ENCODE data around the gene ZNF211.

The ZNF211 gene

GRCh38 chr19:57632987-57633831 is at the start of gene ZNF211:
Gene ZNF211 (plus strand): TSS chr19:57633168. CDS start chr19:57633347, 179 bp downstream.
- DNase-seq, result peak; percentile 97

DNA sequence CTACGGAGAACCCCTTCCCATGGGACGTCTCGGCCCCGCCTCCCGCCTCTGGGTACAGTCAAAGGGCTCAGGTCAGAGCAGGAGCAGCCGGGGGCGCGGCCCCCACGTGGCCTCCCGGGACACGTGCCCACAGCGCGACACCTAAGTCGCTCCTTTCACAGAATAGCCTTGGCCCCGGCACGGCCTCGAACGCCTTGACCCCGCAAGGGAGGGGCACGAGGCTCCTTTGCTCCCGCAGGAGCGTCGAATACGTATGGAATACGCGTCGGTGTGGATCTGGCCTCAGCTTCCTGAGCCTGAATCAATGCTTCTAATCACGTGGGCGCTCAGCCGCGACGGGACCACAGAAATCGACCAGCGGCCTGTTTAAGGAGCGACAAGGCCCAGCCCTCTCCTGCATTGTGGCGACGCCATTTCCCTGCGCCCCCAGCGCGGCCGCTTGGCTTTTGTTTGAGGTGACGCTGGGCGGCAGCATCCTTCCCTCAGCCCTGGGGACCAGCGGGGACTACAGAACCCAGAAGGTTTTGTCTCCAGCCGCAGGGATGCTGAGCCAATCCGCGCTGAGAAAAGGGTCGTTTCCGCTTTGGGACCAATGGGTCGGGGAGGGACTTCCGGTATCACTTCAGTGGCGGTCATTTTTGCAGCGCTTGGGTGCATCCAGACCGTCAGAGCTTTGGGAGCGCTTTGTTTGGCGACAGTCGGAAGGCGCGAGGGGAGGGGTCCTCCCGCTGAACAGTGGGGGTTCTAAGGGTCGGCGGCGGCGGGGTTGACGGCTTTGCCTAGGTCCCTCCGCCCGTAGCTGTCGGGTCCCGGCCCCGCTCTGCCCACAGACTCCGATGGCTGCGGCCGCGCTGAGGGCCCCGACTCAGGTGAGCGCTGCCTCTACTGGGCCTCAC is 49.2 kb upstream of the ZNF211 start, which contains the start of gene ZIK1:
Gene ZIK1 (plus strand): TSS at position 625 of the 896 bp plus-strand sequence. CDS start 212 bp downstream, at position 837.
- peak; percentile 84 for DNase-seq

DNA sequence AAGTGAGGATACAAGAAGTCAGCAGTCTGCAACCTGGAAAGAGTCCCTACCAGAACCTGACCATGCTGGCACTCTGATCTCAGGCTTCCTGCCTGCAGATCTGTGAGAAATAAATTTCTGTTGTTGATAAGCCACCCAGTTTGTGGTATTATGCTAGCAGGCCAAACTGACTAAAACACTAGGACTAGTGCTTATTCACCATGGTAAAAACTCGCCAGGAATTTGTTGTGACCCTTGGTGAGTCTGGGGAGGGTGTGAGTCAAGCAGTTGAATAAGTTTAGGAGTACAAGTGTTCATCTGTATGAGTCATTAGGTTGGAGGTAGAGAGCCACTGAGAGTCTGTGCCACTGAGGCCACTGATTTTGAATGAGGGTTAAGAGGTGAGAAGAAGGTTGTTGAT is 45.4 kb upstream of the ZNF211 start:
- DNase-seq, result no peak

DNA sequence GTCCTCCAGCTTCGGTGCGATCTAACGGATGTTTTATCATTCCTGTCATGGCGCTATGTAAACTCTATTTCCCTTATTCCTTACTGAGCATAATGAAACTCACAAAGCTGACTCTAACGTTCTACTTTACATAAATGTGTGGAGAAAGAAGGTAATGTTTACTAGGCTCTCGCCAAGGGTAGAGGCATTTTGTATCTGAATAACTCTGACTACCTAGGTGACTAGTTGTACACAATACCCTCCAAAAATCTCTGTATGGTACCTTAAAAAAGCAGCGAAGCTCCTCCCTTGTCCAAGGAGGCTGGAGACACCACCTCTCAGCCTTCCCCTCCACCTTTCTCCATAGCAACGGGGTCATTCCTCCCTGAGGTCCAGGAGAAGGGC is 33.6 kb upstream of the ZNF211 start:
- DNase-seq, result no peak

GRCh38 chr19:57599761-57600383 is 33.1 kb upstream of the ZNF211 start, which contains the start of gene ZNF530:
Gene ZNF530 (plus strand): TSS chr19:57599885. CDS start chr19:57604346, 4,461 bp downstream.
- DNase-seq, result peak; percentile 93

DNA sequence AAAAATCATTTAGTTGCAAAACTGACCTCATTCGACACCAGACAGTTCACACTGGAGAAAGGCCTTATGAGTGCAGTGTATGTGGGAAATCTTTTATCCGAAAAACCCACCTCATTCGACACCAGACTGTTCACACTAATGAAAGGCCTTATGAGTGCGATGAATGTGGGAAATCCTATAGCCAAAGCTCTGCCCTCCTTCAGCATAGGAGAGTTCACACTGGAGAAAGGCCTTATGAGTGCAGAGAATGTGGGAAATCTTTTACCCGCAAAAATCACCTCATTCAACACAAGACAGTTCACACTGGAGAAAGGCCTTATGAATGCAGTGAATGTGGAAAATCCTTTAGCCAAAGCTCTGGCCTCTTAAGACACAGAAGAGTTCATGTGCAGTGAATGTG is 26.0 kb upstream of the ZNF211 start:
- no peak for DNase-seq

- no peak for DNase-seq
Observed at GRCh38 chr19:57611113-57611512, 21.9 kb upstream of the ZNF211 start.

DNA sequence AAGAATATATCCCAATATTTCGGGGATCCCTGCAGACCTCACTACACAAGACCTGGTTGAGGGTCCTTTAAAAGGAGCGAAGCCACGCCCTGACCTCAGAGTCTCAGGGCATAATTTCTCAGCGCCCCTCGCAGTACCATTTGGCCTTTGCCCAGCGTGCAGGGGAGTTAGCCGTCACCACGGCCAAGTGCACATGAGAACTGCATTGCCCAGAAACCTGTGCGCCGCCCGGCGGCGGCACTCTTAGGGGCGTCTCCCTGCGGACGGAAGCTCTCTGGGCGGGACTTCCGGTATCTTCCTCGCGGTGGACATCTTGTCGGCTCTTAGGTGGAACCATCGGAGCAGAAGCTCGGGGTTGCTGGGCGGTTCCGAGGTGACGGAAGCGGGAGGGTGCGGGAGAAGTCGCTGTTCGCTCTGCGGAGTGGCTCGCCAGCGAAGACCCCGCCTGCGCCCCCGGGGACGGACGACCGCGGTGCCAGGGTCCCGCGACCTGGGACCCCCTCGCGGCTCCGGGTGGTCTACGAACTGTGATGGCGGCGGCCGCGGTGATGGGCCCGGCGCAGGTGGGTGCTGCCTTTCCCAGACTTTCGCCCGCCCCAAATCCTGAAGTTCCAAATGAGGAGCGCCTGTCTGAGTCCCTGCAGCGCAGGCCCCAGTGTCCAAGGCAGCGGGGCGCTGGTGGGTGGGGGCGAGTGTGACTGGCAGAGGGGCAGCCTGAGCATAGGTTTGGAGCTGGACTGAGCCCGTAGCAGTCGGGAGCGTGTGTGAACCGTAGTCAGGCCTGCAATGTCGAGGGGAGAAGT is 18.8 kb upstream of the ZNF211 start, which contains the start of gene ZNF134:
Gene ZNF134 (plus strand): TSS at position 302 of the 803 bp plus-strand sequence. CDS start 5,227 bp downstream, outside the sequence.
- DNase-seq, result peak; percentile 94

DNA sequence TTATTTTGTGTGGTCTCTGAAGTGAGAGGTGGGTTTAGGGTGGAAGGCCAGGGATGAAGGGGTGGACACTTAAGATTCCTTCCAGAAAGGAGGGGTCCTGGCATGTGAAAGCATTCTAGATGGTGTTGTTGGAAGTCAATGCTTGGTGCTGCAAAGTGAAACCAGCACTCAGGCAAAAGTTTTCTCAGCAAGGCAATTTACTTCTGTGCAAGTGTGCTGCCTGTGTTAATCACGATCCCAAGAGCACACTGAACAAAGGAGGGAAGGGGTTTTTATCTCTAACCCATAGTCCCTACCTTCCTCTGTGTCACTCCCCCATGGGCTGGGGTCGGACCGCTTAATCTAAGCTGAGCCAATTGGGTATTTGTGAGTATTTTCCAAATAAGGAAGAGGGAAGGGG is 17.6 kb upstream of the ZNF211 start:
- DNase-seq, result no peak

DNA sequence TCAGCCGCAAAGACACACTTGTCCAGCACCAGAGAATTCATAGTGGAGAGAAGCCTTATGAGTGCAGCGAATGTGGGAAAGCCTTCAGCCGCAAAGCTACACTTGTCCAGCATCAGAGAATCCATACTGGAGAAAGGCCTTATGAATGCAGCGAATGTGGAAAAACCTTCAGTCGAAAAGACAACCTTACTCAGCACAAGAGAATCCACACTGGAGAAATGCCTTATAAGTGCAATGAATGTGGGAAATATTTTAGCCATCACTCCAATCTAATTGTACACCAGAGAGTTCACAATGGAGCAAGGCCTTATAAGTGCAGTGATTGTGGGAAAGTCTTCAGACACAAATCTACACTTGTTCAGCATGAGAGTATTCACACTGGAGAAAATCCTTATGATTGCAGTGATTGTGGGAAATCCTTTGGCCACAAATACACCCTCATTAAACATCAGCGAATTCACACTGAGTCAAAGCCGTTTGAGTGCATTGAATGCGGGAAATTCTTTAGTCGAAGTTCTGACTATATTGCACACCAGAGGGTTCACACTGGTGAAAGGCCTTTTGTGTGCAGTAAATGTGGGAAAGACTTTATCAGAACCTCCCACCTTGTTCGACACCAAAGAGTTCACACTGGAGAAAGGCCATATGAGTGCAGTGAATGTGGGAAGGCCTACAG is 12.2 kb upstream of the ZNF211 start:
- no peak for DNase-seq

DNA sequence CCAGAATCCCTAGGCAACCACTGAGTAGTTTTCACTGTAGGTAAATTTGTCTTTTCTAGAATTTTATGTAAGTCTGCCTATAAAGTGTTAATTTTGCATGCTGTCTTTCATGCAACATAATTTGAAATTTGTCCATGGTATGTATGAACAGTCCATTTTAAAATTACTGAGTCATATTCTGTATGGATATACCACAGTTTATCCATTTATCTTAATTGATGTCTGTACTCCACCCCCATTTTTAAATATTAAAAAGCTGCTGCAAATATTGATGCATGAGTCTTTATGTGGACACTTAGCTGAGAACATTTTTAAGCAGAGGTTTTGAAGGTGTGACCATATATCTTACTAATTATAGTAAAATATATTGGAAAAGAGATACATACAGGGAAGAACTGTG is 9.9 kb upstream of the ZNF211 start:
- no peak for DNase-seq

DNA sequence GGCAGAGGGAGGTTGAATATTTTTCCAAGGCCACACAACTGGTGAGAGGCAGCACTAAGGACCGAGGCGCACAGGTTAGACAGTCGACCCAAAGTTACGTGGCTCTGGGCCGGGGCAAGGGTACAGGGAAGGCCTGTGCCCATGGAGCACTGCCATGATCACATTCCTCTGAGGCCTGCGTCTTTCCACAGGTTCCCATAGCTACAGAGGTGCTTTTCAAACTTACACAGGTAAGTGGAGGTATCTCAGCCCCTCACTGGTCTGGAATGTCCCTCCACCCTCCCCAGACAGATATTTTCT is 814 bp downstream of the ZNF211 start:
- DNase-seq, result no peak

DNA sequence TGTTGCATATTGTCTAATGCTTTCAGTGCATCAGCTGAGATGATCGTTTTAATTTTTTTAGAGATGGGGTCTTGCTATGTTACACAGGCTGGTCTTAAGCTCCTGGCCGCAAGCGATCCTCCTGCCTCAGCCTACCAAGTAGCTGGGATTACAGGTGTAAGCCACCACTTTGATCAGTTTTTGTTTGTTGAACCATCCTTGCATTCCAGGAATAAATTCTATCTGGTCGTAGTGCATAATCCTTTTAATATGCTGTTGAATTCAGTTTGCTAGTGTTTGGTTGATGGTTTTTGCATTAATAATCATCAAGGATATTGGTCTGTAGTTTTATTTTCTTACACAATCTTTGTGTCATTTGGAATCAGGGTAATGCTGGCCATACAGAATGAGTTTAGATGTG is 4.4 kb downstream of the ZNF211 start:
- DNase-seq, result no peak

GRCh38 chr19:57641715-57642234 is 8.8 kb downstream of the ZNF211 start:
- DNase-seq, result no peak

- peak; percentile 62 for DNase-seq
Observed at GRCh38 chr19:57642396-57643046, 9.6 kb downstream of the ZNF211 start.

DNA sequence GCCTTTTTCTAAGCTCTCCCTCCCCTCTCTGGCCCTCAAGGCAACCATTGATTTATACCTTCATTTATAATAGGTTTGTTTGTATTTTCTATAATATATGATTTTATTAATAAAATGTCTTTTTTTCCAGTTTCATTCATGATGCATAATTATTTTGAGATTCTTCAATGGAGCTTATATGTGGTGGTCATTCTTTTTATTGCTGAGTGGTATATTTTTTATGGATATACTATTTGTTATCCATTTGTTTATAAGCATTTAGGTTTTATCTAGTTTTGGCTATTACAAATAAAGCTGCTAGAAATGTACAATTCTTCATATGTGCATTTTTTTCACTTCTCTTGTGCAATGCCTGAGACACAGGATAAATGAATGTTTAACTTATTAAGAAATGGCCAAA is 10.8 kb downstream of the ZNF211 start:
- DNase-seq, result no peak

- peak; percentile 87 for DNase-seq
Observed at GRCh38 chr19:57648331-57649003, 15.5 kb downstream of the ZNF211 start.

GRCh38 chr19:57651654-57651996 is 18.7 kb downstream of the ZNF211 start:
- DNase-seq, result no peak

- DNase-seq, result no peak
Observed at GRCh38 chr19:57653689-57654088, 20.7 kb downstream of the ZNF211 start.

DNA sequence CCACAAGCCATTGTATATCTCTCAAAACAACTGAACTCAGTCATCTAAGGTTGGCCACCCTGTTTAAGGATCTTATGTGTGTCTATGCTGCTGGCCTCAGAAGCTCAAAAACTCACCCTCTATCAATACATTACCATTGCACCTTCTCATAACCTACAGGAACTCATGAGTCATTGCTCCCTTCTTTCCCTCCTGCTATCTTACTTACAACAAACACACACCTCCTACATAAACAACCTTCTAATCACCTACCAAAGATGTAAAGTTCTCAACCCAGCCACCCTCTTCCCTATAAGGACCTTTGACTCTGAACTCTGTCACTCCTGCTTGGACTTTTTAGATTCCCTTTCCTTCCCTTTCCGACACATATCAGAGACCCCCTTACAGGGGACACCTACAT is 22.5 kb downstream of the ZNF211 start:
- DNase-seq, result no peak
